ENCODE data around the gene PGA4. TPM values are rescaled to one million over a fixed set of nuclear protein-coding genes. Genes with fewer than 3 reads are reported as not detected.
"Not testable (repeated sequence)": the region's sequence is repeated elsewhere in the genome, so short reads cannot be mapped to it uniquely, and the experiment has no call there.

Gene PGA4
- polyA plus RNA-seq, 3 donors from 2014 or later: 1.6 TPM; not detected in 2

- Mint-ChIP-seq H3K36me3 (no peaks in the 10 kb centered on the region), H3K27ac (no peak overlapping the region), H3K4me1 (no peaks in the 10 kb centered on the region), H3K9me3 (no peaks in the 10 kb centered on the region), H3K4me3 (no peak overlapping the region), H3K27me3 (ENCODE audit: low read depth in 3 of 3) (peaks cover 0 to 7% (median 4%) of the 10 kb centered on the region in 3 donors)
- DNase-seq: no peak
Observed at GRCh38 chr11:61194981-61195695, 27.0 kb upstream of the PGA4 start.

- H3K36me3 Mint-ChIP-seq: no peaks in the 10 kb centered on the region
- H3K9me3 Mint-ChIP-seq: no peaks in the 10 kb centered on the region
- H3K4me3 Mint-ChIP-seq: no peak overlapping the region
- H3K4me1 Mint-ChIP-seq: no peaks in the 10 kb centered on the region
- peaks cover 2 to 7% (median 5%) of the 10 kb centered on the region in 3 donors for H3K27me3 Mint-ChIP-seq (ENCODE audit: low read depth in 3 of 3)
- no peak for DNase-seq
- no peak overlapping the region for H3K27ac Mint-ChIP-seq
Observed at GRCh38 chr11:61195719-61196118, 26.4 kb upstream of the PGA4 start.

- Mint-ChIP-seq H3K4me3 (no peak overlapping the region), H3K27me3 (ENCODE audit: low read depth in 3 of 3) (peaks cover 2 to 7% (median 6%) of the 10 kb centered on the region in 3 donors)
Observed at GRCh38 chr11:61198361-61198760, 23.8 kb upstream of the PGA4 start.

GRCh38 chr11:61198948-61199523 is 23.1 kb upstream of the PGA4 start:
- Mint-ChIP-seq H3K4me3 (no peak overlapping the region), H3K27me3 (ENCODE audit: low read depth in 3 of 3) (peaks cover 2 to 7% (median 6%) of the 10 kb centered on the region in 3 donors), H3K4me1 (no peaks in the 10 kb centered on the region), H3K27ac (no peak overlapping the region), H3K36me3 (no peaks in the 10 kb centered on the region), H3K9me3 (no peaks in the 10 kb centered on the region)
- DNase-seq: no peak

More at GRCh38 chr11:61198361-61198760, 23.8 kb upstream of the PGA4 start:
- H3K27ac Mint-ChIP-seq: no peak overlapping the region
- no peaks in the 10 kb centered on the region for H3K9me3 Mint-ChIP-seq
- no peak for DNase-seq
- no peaks in the 10 kb centered on the region for H3K4me1 Mint-ChIP-seq
- no peaks in the 10 kb centered on the region for H3K36me3 Mint-ChIP-seq

GRCh38 chr11:61201476-61201875 is 20.7 kb upstream of the PGA4 start:
- Mint-ChIP-seq H3K4me1 (no peaks in the 10 kb centered on the region), H3K4me3 (no peak overlapping the region), H3K27me3 (ENCODE audit: low read depth in 3 of 3) (peaks cover 2 to 5% (median 3%) of the 10 kb centered on the region in 3 donors), H3K9me3 (no peaks in the 10 kb centered on the region), H3K27ac (peak overlapping the region in 1 of 6 donors; percentile 24), H3K36me3 (no peaks in the 10 kb centered on the region)
- DNase-seq: no peak

- not testable (repeated sequence) for DNase-seq; H3K36me3 Mint-ChIP-seq; H3K27ac Mint-ChIP-seq; H3K27me3 Mint-ChIP-seq (ENCODE audit: low read depth in 3 of 3); H3K4me1 Mint-ChIP-seq; H3K9me3 Mint-ChIP-seq; H3K4me3 Mint-ChIP-seq
Observed at GRCh38 chr11:61202950-61203746, 19.0 kb upstream of the PGA4 start, which contains the start of gene PGA3. TSS of gene PGA3 (plus strand) at chr11:61203515. CDS start at chr11:61203565, 50 bp downstream.

GRCh38 chr11:61203873-61204272 is 18.3 kb upstream of the PGA4 start:
- H3K27me3 Mint-ChIP-seq (ENCODE audit: low read depth in 3 of 3); H3K36me3 Mint-ChIP-seq; H3K4me1 Mint-ChIP-seq; H3K4me3 Mint-ChIP-seq; H3K9me3 Mint-ChIP-seq; H3K27ac Mint-ChIP-seq; DNase-seq: not testable (repeated sequence)

GRCh38 chr11:61204502-61205059 is 17.6 kb upstream of the PGA4 start:
- not testable (repeated sequence) for H3K36me3 Mint-ChIP-seq; H3K27ac Mint-ChIP-seq; H3K27me3 Mint-ChIP-seq (ENCODE audit: low read depth in 3 of 3); H3K4me3 Mint-ChIP-seq; DNase-seq; H3K4me1 Mint-ChIP-seq; H3K9me3 Mint-ChIP-seq

- not testable (repeated sequence) for H3K4me1 Mint-ChIP-seq; H3K4me3 Mint-ChIP-seq; H3K36me3 Mint-ChIP-seq; H3K27ac Mint-ChIP-seq; DNase-seq; H3K9me3 Mint-ChIP-seq; H3K27me3 Mint-ChIP-seq (ENCODE audit: low read depth in 3 of 3)
Observed at GRCh38 chr11:61207636-61208310, 14.4 kb upstream of the PGA4 start.

GRCh38 chr11:61210629-61211028 is 11.5 kb upstream of the PGA4 start:
- H3K4me3 Mint-ChIP-seq; H3K9me3 Mint-ChIP-seq; H3K4me1 Mint-ChIP-seq; H3K36me3 Mint-ChIP-seq; DNase-seq; H3K27ac Mint-ChIP-seq; H3K27me3 Mint-ChIP-seq (ENCODE audit: low read depth in 3 of 3): not testable (repeated sequence)

GRCh38 chr11:61211327-61211952 is 10.7 kb upstream of the PGA4 start:
- H3K4me3 Mint-ChIP-seq, H3K4me1 Mint-ChIP-seq, H3K36me3 Mint-ChIP-seq: not testable (repeated sequence)

GRCh38 chr11:61212202-61212601 is 9.9 kb upstream of the PGA4 start:
- H3K4me3 Mint-ChIP-seq; H3K36me3 Mint-ChIP-seq; DNase-seq; H3K27ac Mint-ChIP-seq; H3K9me3 Mint-ChIP-seq; H3K4me1 Mint-ChIP-seq; H3K27me3 Mint-ChIP-seq (ENCODE audit: low read depth in 3 of 3): not testable (repeated sequence)

More at GRCh38 chr11:61211327-61211952, 10.7 kb upstream of the PGA4 start:
- not testable (repeated sequence) for DNase-seq; H3K27ac Mint-ChIP-seq; H3K27me3 Mint-ChIP-seq (ENCODE audit: low read depth in 3 of 3); H3K9me3 Mint-ChIP-seq

GRCh38 chr11:61213711-61214324 is 8.3 kb upstream of the PGA4 start:
- not testable (repeated sequence) for H3K4me1 Mint-ChIP-seq; H3K27ac Mint-ChIP-seq; H3K4me3 Mint-ChIP-seq; DNase-seq; H3K27me3 Mint-ChIP-seq (ENCODE audit: low read depth in 3 of 3); H3K36me3 Mint-ChIP-seq; H3K9me3 Mint-ChIP-seq

Data from immature natural killer cell (primary cell).